Measurements from ENCODE around the gene PARN.
"Not testable (repeated sequence)": the region's sequence is repeated elsewhere in the genome, so short reads cannot be mapped to it uniquely, and the experiment has no call there.

The PARN gene

DNA sequence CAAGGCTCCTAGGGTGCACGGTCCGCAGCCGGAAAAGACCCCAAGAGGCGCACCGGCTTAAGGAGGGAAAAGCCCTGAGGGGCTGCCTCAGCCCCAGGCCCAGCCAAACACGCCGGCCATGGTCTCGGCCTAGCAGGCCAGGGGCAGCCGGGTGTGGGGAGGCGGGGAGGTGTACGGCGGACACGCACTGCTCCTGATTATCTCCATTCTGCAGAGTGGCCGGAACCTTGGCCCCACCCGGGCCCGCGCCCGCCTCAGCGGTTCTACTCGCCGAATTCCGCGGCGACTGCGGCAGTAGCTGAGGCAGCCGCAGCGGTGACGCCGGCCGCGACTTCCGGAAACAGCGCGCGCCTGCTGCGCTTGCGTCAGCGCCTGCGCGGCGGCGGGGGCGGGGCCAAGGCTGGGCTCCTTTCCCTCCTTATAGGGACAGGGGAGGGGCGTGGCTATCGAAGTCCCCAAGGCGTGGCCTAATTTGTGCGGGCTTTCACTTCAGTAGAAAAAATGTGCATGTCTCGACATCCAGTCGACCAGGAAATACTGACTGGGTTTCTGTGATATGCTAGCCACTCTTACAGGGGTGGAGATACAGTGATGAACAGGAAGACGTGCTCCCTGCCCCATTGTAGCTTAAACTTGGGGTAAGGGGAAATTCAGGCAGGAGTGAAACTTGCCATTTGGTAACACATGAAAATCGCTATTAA is at the start of gene PARN:
Gene PARN (minus strand): TSS at position 342 of the 701 bp plus-strand sequence. CDS start 135 bp downstream, at position 207.
- peak; percentile 69 for DNase-seq

GRCh38 chr16:14678748-14679497 is 48.9 kb upstream of the PARN start:
- no peak for DNase-seq

DNA sequence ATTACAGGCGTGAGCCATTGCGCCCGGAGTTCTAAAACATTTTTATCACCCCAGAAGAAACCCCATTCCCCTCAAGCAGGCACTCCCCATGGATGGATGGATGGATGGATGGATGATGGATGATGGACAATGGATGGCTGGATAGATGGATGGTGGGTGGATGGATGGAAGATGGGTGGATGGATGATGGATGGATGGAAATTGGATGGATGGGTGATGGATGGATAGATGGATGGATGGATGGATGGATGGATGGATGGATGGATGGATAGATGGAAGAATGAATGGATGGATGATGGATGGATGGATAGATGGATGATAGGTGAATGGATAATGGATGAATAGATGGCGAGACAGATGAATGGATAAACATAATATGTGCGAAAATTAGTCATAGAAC is 47.6 kb upstream of the PARN start:
- DNase-seq: no peak

DNA sequence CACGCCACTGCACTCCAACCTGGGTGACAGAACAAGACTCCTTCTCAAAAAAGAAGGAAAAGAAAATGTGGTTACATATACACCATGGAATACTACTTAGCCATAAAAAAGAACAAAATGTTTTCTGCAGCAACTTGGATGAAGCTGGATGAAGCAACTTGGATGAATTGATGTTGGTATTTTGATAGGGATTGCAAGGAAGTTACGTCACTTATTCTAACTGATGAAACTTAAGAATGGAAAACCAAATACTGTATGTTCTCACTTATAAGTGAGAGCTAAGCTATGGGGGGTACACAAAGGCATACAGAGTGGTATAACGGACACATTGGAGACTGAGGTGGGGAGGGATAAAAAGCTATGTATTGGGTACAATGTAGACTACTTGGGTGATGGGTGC is 46.6 kb upstream of the PARN start:
- DNase-seq: no peak

- DNase-seq: no peak
These were observed 42.4 kb upstream of the PARN start for GRCh38 chr16:14672403-14672971.

DNA sequence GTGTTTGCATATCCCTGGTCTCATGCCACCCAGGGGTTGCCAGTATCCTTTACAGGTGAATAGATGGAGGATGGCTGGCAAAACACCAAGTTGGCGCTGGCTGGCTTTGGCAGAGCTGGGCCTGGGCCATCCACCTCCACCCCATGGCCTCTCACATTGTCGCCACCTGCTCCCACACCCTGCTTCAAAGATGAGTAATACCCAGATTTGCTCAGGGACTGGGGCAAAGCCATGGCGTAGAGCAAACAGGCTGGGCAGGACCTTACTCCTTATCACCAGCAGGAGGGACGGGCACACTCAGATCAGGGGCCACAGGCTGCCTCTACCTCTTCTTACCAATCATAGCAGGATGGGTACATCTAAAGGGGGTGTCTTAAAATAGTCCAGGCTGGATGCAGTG is 39.7 kb upstream of the PARN start:
- DNase-seq: no peak

- no peak for DNase-seq
These were observed 38.6 kb upstream of the PARN start for GRCh38 chr16:14668556-14669223.

- DNase-seq: no peak
These were observed 37.5 kb upstream of the PARN start for GRCh38 chr16:14667347-14668266.

- DNase-seq: no peak
These were observed 28.0 kb upstream of the PARN start for GRCh38 chr16:14658063-14658462.

DNA sequence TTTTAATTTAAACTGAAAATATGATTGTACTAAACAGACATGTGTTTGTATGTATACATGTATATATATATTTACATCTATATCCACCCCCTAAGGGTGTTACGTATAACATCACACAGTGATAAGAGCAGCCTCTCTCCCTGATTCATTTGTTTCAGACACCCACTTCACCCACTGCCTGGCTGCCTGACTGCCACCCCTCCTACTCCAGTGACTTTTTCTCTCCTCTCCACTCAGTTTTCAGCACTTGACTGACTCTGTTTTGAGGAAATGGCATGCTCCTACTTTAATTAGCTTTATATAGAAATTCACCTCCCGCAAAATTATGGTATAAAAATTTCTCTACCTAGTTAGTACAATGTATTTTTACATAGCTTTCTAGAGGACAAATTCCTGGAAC is 22.7 kb upstream of the PARN start:
- no peak for DNase-seq

DNA sequence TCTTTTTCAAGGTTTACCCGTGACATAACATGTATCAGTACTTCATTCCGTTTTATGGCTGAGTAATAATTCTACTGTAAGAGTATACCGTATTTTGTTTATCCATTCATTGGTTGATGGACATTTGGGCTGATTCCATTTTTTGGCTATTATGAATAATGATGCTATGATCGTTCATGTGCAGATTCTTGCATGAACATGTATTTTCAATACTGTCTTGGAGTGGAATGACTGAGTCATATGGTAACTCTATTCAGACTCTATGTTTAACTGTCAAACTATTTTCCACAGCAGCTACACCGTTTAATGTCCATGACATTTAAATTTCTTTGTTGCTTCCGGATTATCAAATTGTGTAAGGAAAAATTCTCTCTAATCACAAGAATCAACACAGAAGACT is 20.6 kb upstream of the PARN start:
- DNase-seq: no peak

DNA sequence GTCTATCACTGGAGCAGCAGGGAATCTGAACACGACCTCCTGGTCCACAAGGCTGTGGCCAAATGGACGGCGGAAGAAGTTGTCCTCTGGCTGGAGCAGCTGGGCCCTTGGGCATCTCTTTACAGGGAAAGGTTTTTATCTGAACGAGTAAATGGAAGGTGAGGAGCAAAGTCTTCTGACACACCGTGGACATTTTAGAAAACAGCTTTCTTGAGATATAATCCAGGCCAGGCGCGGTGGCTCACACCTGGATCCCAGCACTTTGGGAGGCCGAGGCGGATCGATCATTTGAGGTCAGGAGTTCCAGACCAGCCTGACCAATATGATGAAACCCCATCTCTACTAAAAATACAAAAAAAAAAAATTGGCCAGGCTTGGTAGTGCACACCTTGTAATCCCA is 19.8 kb upstream of the PARN start:
- no peak for DNase-seq

- no peak for DNase-seq
These were observed 11.9 kb upstream of the PARN start for GRCh38 chr16:14641926-14642325.

- DNase-seq: no peak
These were observed 11.1 kb upstream of the PARN start for GRCh38 chr16:14641206-14641605.

DNA sequence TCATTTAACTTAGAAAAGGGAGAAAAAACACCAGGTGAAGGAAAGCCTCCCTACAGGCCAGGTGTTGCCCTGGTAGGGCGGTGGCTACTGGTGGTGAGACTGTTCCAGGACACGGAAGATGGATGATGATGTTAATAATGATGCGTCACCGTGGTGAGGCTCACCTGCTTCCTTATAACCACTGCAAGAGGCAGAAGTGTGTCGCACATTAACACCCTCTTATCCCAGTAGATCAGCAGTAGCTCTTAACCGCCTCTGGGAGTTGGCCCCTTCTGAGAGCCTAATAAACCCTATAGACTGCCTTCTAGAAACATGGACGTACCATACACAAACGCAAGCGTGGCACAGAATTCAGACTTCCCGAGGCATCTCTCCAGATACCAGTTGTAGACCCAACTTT is 10.5 kb upstream of the PARN start:
- DNase-seq: no peak

DNA sequence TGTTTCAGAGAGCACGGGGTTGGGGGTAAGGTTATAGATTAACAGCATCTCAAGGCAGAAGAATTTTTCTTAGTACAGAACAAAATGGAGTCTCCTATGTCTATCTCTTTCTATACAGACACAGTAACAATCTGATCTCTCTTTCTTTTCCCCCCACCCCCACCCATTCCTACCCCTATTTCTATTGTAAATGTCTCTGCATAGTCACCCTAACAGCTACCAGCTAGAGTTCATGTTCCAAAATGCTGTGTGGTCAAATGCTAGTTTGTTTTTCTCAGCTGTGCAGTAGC is 6.8 kb upstream of the PARN start:
- not testable (repeated sequence) for DNase-seq

- DNase-seq: peak; percentile 55
These were observed 6.3 kb upstream of the PARN start for GRCh38 chr16:14636179-14636950.

DNA sequence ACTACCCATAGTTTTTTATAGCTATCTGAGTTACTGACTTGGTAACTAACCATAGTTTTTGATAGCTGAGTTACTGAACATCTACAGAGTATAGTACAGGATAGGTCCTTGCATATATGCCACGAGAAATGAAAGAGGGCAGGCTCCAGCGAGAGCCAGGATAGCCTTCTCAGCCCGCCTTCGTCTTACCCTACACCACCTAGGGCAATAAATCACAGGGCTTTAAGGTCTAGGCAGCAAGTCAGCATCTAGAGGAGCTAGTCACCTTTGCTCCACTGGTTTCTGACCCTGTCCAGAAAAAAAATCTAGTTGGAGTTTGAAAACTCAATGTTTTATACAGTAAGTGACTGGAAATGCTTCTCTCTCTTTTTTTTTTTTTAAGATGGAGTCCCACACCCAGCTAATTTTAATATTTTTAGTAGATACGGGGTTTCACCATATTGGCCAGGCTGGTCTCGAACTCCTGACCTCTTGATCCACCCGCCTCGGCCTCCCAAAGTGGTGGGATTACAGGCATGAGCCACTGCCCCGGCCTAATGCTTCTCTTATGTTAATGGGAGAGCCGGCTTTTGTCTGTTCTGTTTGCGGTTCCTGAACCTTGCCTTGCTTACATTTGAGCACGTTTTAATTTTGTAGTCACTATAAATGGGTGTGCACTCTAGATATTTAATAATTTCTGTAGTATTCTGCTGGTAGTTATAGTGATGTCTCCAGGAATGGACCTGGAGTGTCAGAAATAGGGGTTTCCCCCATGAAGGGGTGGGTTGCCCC is 5.5 kb upstream of the PARN start:
- DNase-seq: no peak

- DNase-seq: no peak
These were observed 4.3 kb upstream of the PARN start for GRCh38 chr16:14634389-14634725.

DNA sequence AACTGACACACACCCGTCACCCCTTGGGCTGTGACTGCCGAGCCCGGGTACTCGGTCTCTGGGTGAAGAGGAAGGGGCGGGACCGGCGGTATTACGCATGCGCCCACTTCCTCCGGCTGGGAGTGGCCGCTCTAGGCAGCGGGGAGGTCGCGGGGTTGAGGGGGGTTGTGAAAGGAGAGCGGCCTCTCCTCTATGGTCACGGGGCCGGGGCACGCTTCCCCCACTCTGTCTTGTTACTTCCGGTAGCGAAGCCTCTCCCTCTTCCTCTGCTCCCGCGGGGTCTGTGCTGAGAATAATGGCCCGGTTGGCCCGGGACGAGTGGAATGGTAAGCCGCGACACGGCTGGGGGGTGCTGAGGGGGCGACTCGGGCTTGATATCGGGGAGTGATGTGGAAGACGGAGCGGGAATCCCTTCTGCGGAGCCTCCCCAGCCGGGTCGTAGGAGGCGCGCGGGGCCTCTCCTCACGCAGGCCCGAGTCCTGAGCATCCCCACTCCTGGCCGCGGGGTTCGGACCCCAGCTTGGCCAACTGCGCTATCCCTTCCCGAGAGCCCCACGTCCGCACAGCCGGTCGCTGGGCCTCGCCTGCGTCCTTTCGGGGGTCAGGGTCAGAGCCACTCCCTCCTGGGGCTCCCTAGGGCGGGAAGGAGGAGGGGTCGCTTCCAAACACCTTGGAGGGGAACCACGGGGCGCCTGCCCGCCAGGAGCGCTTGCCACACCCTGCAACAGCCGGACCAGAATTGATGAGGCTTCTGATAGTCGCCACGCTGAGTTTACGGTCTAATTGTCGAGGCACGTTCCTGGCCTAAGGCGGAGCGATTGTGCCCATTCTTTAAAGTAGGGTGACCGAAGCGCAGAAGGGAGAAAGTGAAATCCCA is 2.9 kb upstream of the PARN start, which contains the start of gene BFAR:
Gene BFAR (plus strand): TSS at position 259 of the 877 bp plus-strand sequence. CDS start 11,396 bp downstream, outside the sequence.
- peak; percentile 91 for DNase-seq

Data from NCI-H524 treated with DMSO at 0.1 percent for 48 hours (cell line).